HepG2 (cell line): ENCODE data around the gene MEGF6. TPM values are rescaled to one million over a fixed set of nuclear protein-coding genes. Genes with fewer than 3 reads are reported as not detected.

Source experiments
- ELF1 ChIP-seq: sonication (generic); formaldehyde crosslinking; IDR thresholded peaks from 2 replicates; pipeline ENCODE4 v1.4.0; 2020; ENCODE audit warnings: missing genetic modification reagents
- ELF3 ChIP-seq: IDR thresholded peaks from 2 replicates; pipeline ENCODE4 v1.6.1; 2016; ENCODE audit warnings: missing genetic modification reagents, missing compliant biosample characterization
- ETV6 ChIP-seq: sonication (generic); formaldehyde crosslinking; conservative IDR thresholded peaks from 2 replicates; pipeline ENCODE4 v1.4.0; 2020; ENCODE audit warnings: missing genetic modification reagents
- HIVEP1 ChIP-seq: sonication (generic); formaldehyde crosslinking; IDR thresholded peaks from 2 replicates; pipeline ENCODE4 v1.4.0; 2020; ENCODE audit warnings: mild to moderate bottlenecking, missing genetic modification reagents
- MEF2D ChIP-seq: sonication (generic); formaldehyde crosslinking; IDR thresholded peaks from 2 replicates; pipeline ENCODE4 v1.5.1; 2020; ENCODE audit warnings: mild to moderate bottlenecking, missing genetic modification reagents
- MIXL1 ChIP-seq: IDR thresholded peaks from 2 replicates; pipeline ENCODE4 v1.6.1; 2016
- NFKB2 ChIP-seq: sonication (generic); formaldehyde crosslinking; IDR thresholded peaks from 2 replicates; pipeline ENCODE4 v1.4.0; 2020; ENCODE audit warnings: missing genetic modification reagents, borderline replicate concordance
- NPAS2 ChIP-seq: sonication (generic); formaldehyde crosslinking; IDR thresholded peaks from 2 replicates; pipeline ENCODE4 v1.8.0; 2022; ENCODE audit warnings: mild to moderate bottlenecking, missing genetic modification reagents, borderline replicate concordance
- NRL ChIP-seq: sonication (generic); formaldehyde crosslinking; IDR thresholded peaks from 2 replicates; pipeline ENCODE4 v1.5.0; 2020; ENCODE audit warnings: missing genetic modification reagents, mild to moderate bottlenecking, moderate library complexity, borderline replicate concordance
- PHF5A ChIP-seq: IDR thresholded peaks from one replicate; pipeline ENCODE4 v1.6.1; 2018; ENCODE audit warnings: low read depth, missing genetic modification reagents; ENCODE audit not compliant: unreplicated experiment
- POGZ ChIP-seq: sonication (generic); formaldehyde crosslinking; IDR thresholded peaks from 2 replicates; pipeline ENCODE4 v1.4.0; 2020; ENCODE audit warnings: mild to moderate bottlenecking, missing genetic modification reagents
- RXRB ChIP-seq: IDR thresholded peaks from 2 replicates; pipeline ENCODE4 v1.6.1; 2016; ENCODE audit warnings: borderline replicate concordance, missing genetic modification reagents, missing compliant biosample characterization
- SP1 ChIP-seq, 2 experiments: fragments of 450-650 bp in 1 of 2; sonication (generic) in 1 of 2; formaldehyde crosslinking in 1 of 2; IDR thresholded peaks; 2 replicates each; pipeline versions ENCODE4 v1.4.0 to v1.6.1; 2016 to 2020; ENCODE audit warnings: missing genetic modification reagents in 1 of 2
- SUZ12 ChIP-seq: fragments of 150-350 bp; IDR thresholded peaks from 2 replicates; pipeline ENCODE4 v1.6.1; 2014; ENCODE audit warnings: low read depth, low read length
- ZBTB38 ChIP-seq: sonication (generic); formaldehyde crosslinking; IDR thresholded peaks from 2 replicates; pipeline ENCODE4 v1.5.1; 2020; ENCODE audit warnings: mild to moderate bottlenecking, missing genetic modification reagents
- ZFYVE20 ChIP-seq: sonication (generic); formaldehyde crosslinking; IDR thresholded peaks from 2 replicates; pipeline ENCODE4 v1.8.0; 2023; ENCODE audit warnings: low read depth, mild to moderate bottlenecking, moderate library complexity, missing genetic modification reagents, borderline replicate concordance
- ZNF550 ChIP-seq: sonication (generic); formaldehyde crosslinking; IDR thresholded peaks from 2 replicates; pipeline ENCODE4 v1.4.0; 2020; ENCODE audit warnings: mild to moderate bottlenecking, missing genetic modification reagents, borderline replicate concordance
- ZNF746 ChIP-seq: sonication (generic); formaldehyde crosslinking; IDR thresholded peaks from 2 replicates; pipeline ENCODE4 v1.8.0; 2022; ENCODE audit warnings: mild to moderate bottlenecking, missing genetic modification reagents
- ZNF75D ChIP-seq: sonication (generic); formaldehyde crosslinking; IDR thresholded peaks from 2 replicates; pipeline ENCODE4 v1.8.1; 2023; ENCODE audit warnings: missing genetic modification reagents, mild to moderate bottlenecking, borderline replicate concordance
- ZNF761 ChIP-seq: sonication (generic); formaldehyde crosslinking; conservative IDR thresholded peaks from 2 replicates; pipeline ENCODE4 v1.4.0; 2020; ENCODE audit warnings: mild to moderate bottlenecking, missing genetic modification reagents
- ZNF768 ChIP-seq: sonication (generic); formaldehyde crosslinking; IDR thresholded peaks from 2 replicates; pipeline ENCODE4 v1.4.0; 2020; ENCODE audit warnings: missing genetic modification reagents
- polyA plus RNA-seq, 8 experiments: library from polyadenylated mRNA; depleted of rRNA in 3 of 8; stranded (reverse) in 7 of 8; unstranded in 1 of 8; fragments of >200 nt; fragmentation: Illumina TruSeq in 4 of 8; extraction: Trizol in 4 of 8; gene quantifications; 2 replicates each; pipeline versions ENCODE4 v1.2.1 to v1.2.3, GENCODE V29; 2011 to 2016; ENCODE audit warnings: low read depth in 4 of 8, missing spikeins in 1 of 8, mixed read lengths in 1 of 8; ENCODE audit not compliant: insufficient read depth in 1 of 8
- total RNA-seq, 5 experiments: library from RNA; depleted of rRNA; stranded (reverse); fragments of >200 nt; fragmentation: Illumina TruSeq; extraction: Trizol; gene quantifications; 2 replicates each; pipeline ENCODE4 v1.2.3, GENCODE V29; 2016; ENCODE audit warnings: low read depth in 1 of 5
- TF ChIP-seq, protein P1 (sequence below), 2 experiments: sonication (generic) in 1 of 2; formaldehyde crosslinking in 1 of 2; IDR thresholded peaks; 2 replicates each; pipeline versions ENCODE4 v1.4.0 to v1.6.1; 2018 to 2020; ENCODE audit warnings: missing genetic modification reagents in 2 of 2, borderline replicate concordance in 1 of 2, low read depth in 1 of 2, mild to moderate bottlenecking in 1 of 2, missing biosample characterization in 1 of 2
- TF ChIP-seq, protein P2 (sequence below): sonication (generic); formaldehyde crosslinking; IDR thresholded peaks from 2 replicates; pipeline ENCODE4 v1.4.0; 2020; ENCODE audit warnings: missing genetic modification reagents
- TF ChIP-seq, protein P3 (sequence below): IDR thresholded peaks from 2 replicates; pipeline ENCODE4 v1.6.1; 2016; ENCODE audit warnings: low read depth, borderline replicate concordance

MEGF6 gene
- total and polyA plus RNA-seq, 2 of the 13 experiments (the other 11 are each of a cell fraction or from before 2014, with no cell fraction given) = 1.9 TPM

DNA sequence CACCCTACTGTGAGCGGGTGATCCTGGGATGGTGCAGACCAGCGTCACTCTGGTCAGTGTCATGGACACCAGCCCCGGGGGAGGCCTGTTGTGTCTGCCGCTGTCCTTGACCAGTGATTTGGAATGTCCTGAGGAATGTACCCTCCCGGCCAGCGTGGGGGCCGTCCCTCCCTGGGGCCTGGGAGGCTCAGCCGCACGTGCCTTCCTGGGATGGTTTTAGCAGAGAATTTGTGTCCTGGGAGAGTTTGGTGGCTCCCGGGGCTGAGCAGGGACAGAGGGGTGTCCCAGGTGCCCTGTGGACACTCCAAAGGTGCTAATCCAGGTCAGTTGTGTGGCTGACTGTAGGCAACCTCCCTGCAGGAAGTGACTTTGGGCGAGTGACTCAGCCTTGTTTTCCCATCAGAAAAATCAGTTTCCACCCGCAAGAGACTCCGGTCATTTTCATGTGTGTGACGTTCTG lies 150.6 kb downstream of the MEGF6 start (continued):
- TF ChIP-seq, protein P1, sequence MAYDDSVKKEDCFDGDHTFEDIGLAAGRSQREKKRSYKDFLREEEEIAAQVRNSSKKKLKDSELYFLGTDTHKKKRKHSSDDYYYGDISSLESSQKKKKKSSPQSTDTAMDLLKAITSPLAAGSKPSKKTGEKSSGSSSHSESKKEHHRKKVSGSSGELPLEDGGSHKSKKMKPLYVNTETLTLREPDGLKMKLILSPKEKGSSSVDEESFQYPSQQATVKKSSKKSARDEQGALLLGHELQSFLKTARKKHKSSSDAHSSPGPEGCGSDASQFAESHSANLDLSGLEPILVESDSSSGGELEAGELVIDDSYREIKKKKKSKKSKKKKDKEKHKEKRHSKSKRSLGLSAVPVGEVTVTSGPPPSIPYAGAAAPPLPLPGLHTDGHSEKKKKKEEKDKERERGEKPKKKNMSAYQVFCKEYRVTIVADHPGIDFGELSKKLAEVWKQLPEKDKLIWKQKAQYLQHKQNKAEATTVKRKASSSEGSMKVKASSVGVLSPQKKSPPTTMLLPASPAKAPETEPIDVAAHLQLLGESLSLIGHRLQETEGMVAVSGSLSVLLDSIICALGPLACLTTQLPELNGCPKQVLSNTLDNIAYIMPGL (CRISPR knock-in tag; IDR thresholded peaks at IDR 0.05; ENCODE audit: borderline replicate concordance in 1 of 2, low read depth in 1 of 2) = peak in 1 of 2 experiments; percentile 41; a peak in 1 of 4 replicates
- TF ChIP-seq ZNF768 (CRISPR knock-in tag) = peak; percentile 37; the same call in 1 of the 2 replicates
- TF ChIP-seq ZNF75D = no peak
- TF ChIP-seq MEF2D (CRISPR knock-in tag) = 0 out of 2 replicates have a peak, but pooled peaks have one; percentile 53
- 0 out of 2 replicates have a peak, but pooled peaks have one; percentile 17 for TF ChIP-seq ZNF746 (CRISPR knock-in tag)
- TF ChIP-seq SP1 (IDR thresholded peaks at IDR 0.05) = no peak
- TF ChIP-seq SP1 (CRISPR knock-in tag; IDR thresholded peaks at IDR 0.05) = peak; percentile 33; the same call in 1 of the 2 replicates
- no peak for TF ChIP-seq ZNF550 (CRISPR knock-in tag)
- TF ChIP-seq NFKB2 (CRISPR knock-in tag) = peak; percentile 36; the same call in 1 of the 2 replicates
- peak; percentile 39; the same call in 1 of the 2 replicates for TF ChIP-seq ETV6
- TF ChIP-seq PHF5A (CRISPR knock-in tag) = no peak
- no peak for TF ChIP-seq SUZ12
- TF ChIP-seq ZBTB38 = 0 out of 2 replicates have a peak, but pooled peaks have one; percentile 27
- no peak for TF ChIP-seq NRL (CRISPR knock-in tag)
- TF ChIP-seq, protein P2, sequence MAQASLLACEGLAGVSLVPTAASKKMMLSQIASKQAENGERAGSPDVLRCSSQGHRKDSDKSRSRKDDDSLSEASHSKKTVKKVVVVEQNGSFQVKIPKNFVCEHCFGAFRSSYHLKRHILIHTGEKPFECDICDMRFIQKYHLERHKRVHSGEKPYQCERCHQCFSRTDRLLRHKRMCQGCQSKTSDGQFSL = peak; percentile 69; the same call in 1 of the 2 replicates
- no peak for TF ChIP-seq ZFYVE20 (CRISPR knock-in tag)
- no peak for TF ChIP-seq NPAS2 (CRISPR knock-in tag)
- TF ChIP-seq RXRB = peak; percentile 64; the same call in 1 of the 2 replicates
- TF ChIP-seq, protein P3, sequence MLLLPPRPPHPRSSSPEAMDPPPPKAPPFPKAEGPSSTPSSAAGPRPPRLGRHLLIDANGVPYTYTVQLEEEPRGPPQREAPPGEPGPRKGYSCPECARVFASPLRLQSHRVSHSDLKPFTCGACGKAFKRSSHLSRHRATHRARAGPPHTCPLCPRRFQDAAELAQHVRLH (CRISPR knock-in tag) = 0 out of 2 replicates have a peak, but pooled peaks have one; percentile 20
- 0 out of 2 replicates have a peak, but pooled peaks have one; percentile 33 for TF ChIP-seq ZNF761 (CRISPR knock-in tag)
- peak; percentile 50; the same call in 1 of the 2 replicates for TF ChIP-seq ELF3 (CRISPR knock-in tag)
- TF ChIP-seq ELF1 (CRISPR knock-in tag) = 0 out of 2 replicates have a peak, but pooled peaks have one; percentile 19
- TF ChIP-seq HIVEP1 (CRISPR knock-in tag) = peak; percentile 34; the same call in 1 of the 2 replicates
- TF ChIP-seq MIXL1 (CRISPR knock-in tag) = no peak
- TF ChIP-seq POGZ (CRISPR knock-in tag) = no peak
- TF ChIP-seq, all 625 proteins: peak for 85
